Measurements from ENCODE around the gene LRRC4C. TPM values are rescaled to one million over a fixed set of nuclear protein-coding genes. Genes with fewer than 3 reads are reported as not detected.

Gene LRRC4C
- total and polyA plus RNA-seq, 10 of the 15 experiments (the other 5 are each of a cell fraction or from before 2014, with no cell fraction given), result 1.5 TPM; not detected in 9

GRCh38 chr11:41283191-41283930 is 176.1 kb downstream of the LRRC4C start:
- H3K9ac ChIP-seq (ENCODE audit: control insufficient read depth, insufficient read depth, low read length), result no peak overlapping the region
- no peaks in the 10 kb centered on the region for H3K27me3 ChIP-seq (replicated peaks in 1 of 2; ENCODE audit: control insufficient read depth in 2 of 2, insufficient read depth in 2 of 2, low read length in 1 of 2)
- WGBS (ENCODE audit: insufficient coverage, insufficient replicate concordance, low lambda C conversion rate, missing lambda C conversion rate), result 39% methylated on average over 6 of the region's 6 CpGs
- DNase-seq (ENCODE audit: low read depth, low spot score), result no peak
- BruUV-seq (replicated peaks), result no TSS peak
- no peak for TF ChIP-seq ZNF207 (IDR thresholded peaks at IDR 0.05; ENCODE audit: borderline replicate concordance)
- no peak for TF ChIP-seq EED (IDR thresholded peaks at IDR 0.05; ENCODE audit: low read depth)
- no peak for TF ChIP-seq NBN (IDR thresholded peaks at IDR 0.05)
- no peak for TF ChIP-seq BRCA1 (IDR thresholded peaks at IDR 0.05; ENCODE audit: low read depth, low read length)
- no peak for TF ChIP-seq IKZF2 (IDR thresholded peaks at IDR 0.05)
- TF ChIP-seq BCL11A (IDR thresholded peaks at IDR 0.05; ENCODE audit: low read depth, low read length), result no peak
- TF ChIP-seq NRF1 (conservative IDR thresholded peaks at IDR 0.05; ENCODE audit: low read depth, low read length), result no peak
- no peak for TF ChIP-seq JUNB (IDR thresholded peaks at IDR 0.05)
- no peak for TF ChIP-seq BACH1 (IDR thresholded peaks at IDR 0.05; ENCODE audit: borderline replicate concordance)
- no peak for TF ChIP-seq NFYB (IDR thresholded peaks at IDR 0.05; ENCODE audit: insufficient read depth, low read depth, low read length)
- no peak for TF ChIP-seq PKNOX1 (IDR thresholded peaks at IDR 0.05)
- no peaks in the 10 kb centered on the region for H4K20me1 ChIP-seq (ENCODE audit: control insufficient read depth, insufficient read depth)
- ChIA-PET SMC1A (ENCODE audit: uncharacterized antibody, unreplicated experiment) (no interaction called here), POLR2A (no interaction called here), RAD21 (ENCODE audit: unreplicated experiment) (no interaction called here), CTCF (no interaction called here)
- no peak overlapping the region for H3K27ac ChIP-seq (ENCODE audit: control insufficient read depth, insufficient read depth)
- FAIRE-seq, result no peak
- H3K4me2 ChIP-seq (ENCODE audit: control insufficient read depth, insufficient read depth), result no peak overlapping the region
- no peak overlapping the region for H3K4me3 ChIP-seq
- in situ Hi-C loops (cut with MboI) (no loop called here), intact Hi-C loops (cut with micrococcal nuclease; ENCODE audit: unreplicated experiment) (loop anchor here (5.0 kb wide), 1 partner anchor 49 kb away; no protein-coding TSS in a partner anchor)
- no peaks in the 10 kb centered on the region for H3K36me3 ChIP-seq (ENCODE audit: control insufficient read depth in 2 of 2, insufficient read depth in 2 of 2, low read length in 1 of 2)
- H2AFZ ChIP-seq (ENCODE audit: control insufficient read depth, low read depth, low read length), result no peak overlapping the region
- H3K79me2 ChIP-seq (ENCODE audit: control insufficient read depth, insufficient read depth, low read length), result no peaks in the 10 kb centered on the region
- H3K4me1 ChIP-seq (ENCODE audit: control insufficient read depth, insufficient read depth, low read length), result no peaks in the 10 kb centered on the region
- ATAC-seq, result no peak
- H3K9me3 ChIP-seq (replicated peaks; ENCODE audit: control insufficient read depth, insufficient read depth, low read length), result no peaks in the 10 kb centered on the region
